Lower leg skin (tissue), 4 donors: ENCODE measurements around the gene VEZF1. TPM values are rescaled to one million over a fixed set of nuclear protein-coding genes. Genes with fewer than 3 reads are reported as not detected.
A peak's percentile ranks its signal among the peaks of the same experiment; 100 is the strongest.

Experiments used
- DNase-seq, 2 donors: peaks; one replicate each; pipeline ENCODE4 v3.0.0-alpha.2; 2019; ENCODE audit warnings: low spot score in 2 of 2
- H3K4me3 ChIP-seq: fragments of 200-600 bp; sonication (generic); 2 replicates; pipeline ENCODE4 v1.5.1; 2017; ENCODE audit warnings: mild to moderate bottlenecking, low read depth; ENCODE audit not compliant: poor library complexity, severe bottlenecking
- CTCF ChIP-seq, 3 donors: fragments of 450-650 bp; IDR thresholded peaks; one replicate each; pipeline ENCODE4 v1.5.1; 2016; ENCODE audit warnings: antibody characterized with exemption in 3 of 3, mild to moderate bottlenecking in 3 of 3, moderate library complexity in 2 of 3
- POLR2A ChIP-seq, 2 donors: fragments of 450-650 bp; IDR thresholded peaks; one replicate each; pipeline ENCODE4 v1.6.1; 2016 to 2017; ENCODE audit warnings: antibody characterized with exemption in 2 of 2, mild to moderate bottlenecking in 1 of 2, moderate library complexity in 1 of 2
- WGBS, 2 donors: methylation state at CpG; one replicate each; pipeline ENCODE4 v1.1.5; 2018; 5-methylcytosine and 5-hydroxymethylcytosine counted together
- intact Hi-C: fragments of 100-400 bp; cut with DNase I; formaldehyde crosslinking; loops from one replicate; pipeline ENCODE4 v1.15.0; 2023; ENCODE audit warnings: low total_unique reads
- total RNA-seq, 4 donors: library from RNA; depleted of rRNA; stranded (reverse); fragments of >200 nt; gene quantifications; one replicate each; pipeline ENCODE4 v1.1.0, GENCODE V29; 2016

Gene VEZF1
- total RNA-seq, 4 donors from 2014 or later: 30.3 to 56.1 (median 46.6) TPM

DNA sequence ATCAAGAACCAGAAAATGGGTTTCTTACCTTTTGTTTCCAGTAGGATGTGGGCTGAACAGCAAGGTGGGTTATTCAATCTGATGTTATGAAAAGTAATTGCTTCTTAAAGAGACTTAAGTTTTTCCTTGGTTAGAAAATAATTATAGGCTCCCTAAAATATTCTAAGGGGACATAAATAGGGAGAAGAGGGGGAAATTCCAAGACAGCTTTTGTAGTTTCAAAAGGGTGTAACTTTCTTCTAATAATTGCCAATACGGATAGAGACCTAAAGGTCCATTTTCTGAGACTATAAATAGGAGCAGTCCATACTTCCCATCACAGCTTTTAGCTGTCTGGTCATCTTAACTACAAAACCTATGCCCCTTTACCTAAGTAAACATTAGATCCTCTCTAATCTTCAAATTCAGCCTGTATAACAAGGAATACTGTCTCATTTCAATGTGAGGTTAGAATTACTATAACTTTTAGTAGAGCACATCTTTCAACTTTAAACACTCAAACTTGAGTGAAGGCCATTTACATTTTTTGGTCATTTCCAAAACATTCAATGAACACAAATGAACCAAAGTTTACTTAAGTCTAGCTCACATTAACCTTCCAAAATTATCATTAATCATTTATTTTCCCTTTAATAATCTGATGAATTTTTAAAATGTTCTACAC is 13.5 kb upstream of the VEZF1 start:
- WGBS, 2 donors: 40 to 47% methylated on average over 1 of the region's 1 CpG
- TF ChIP-seq POLR2A (IDR thresholded peaks at IDR 0.05): no peak
- no peak for TF ChIP-seq CTCF (IDR thresholded peaks at IDR 0.05)
- intact Hi-C loops: no loop called here

DNA sequence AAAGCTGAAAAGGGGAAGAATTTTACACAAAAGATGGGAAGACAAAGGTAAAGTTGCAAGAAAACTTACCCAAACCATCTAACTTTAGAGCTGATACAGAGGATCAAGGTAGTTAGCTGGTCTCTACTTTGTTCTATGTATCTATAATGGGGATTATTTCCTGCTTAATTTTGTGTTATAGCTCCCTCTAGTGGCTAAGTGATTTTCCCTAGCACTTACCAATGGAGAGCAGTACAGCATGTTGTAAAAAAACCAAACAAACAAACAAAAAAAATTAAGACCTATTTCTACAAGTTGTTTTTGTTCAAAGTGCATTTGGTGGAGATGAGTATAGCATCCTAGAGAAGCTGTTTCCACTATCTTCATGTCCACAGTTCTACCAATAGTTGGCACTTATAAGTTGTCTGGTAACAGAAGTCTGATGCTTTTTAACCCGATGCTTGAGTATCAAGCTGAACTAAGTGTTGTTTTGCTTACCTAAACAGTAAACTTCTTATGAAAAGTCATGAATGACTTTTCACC is 11.5 kb upstream of the VEZF1 start:
- DNase-seq: no peak
- WGBS, 2 donors: 67 to 72% methylated on average over 1 of the region's 1 CpG

More for the DNA sequence above, 13.5 kb upstream of the VEZF1 start:
- DNase-seq: no peak
- no peak overlapping the region for H3K4me3 ChIP-seq

GRCh38 chr17:57999010-57999495 is 11.0 kb upstream of the VEZF1 start:
- DNase-seq: no peak
- no peak overlapping the region for H3K4me3 ChIP-seq
- TF ChIP-seq CTCF (IDR thresholded peaks at IDR 0.05) (no peak), POLR2A (IDR thresholded peaks at IDR 0.05) (no peak)
- intact Hi-C loops: loop anchor here (5.0 kb wide), 1 partner anchor 137 kb away; no protein-coding TSS in a partner anchor

More for the DNA sequence above, 11.5 kb upstream of the VEZF1 start:
- no peak overlapping the region for H3K4me3 ChIP-seq
- TF ChIP-seq POLR2A (IDR thresholded peaks at IDR 0.05) (no peak), CTCF (IDR thresholded peaks at IDR 0.05) (peak in 1 of 3 donors; percentile 32)
- intact Hi-C loops: loop anchor here (5.0 kb wide), 1 partner anchor 137 kb away; no protein-coding TSS in a partner anchor

GRCh38 chr17:57997085-57997809 is 9.2 kb upstream of the VEZF1 start:
- no peak for DNase-seq
- WGBS, 2 donors: 78% methylated on average over 3 of the region's 3 CpGs
- intact Hi-C loops: loop anchor here (5.0 kb wide), 1 partner anchor 135 kb away; no protein-coding TSS in a partner anchor
- no peak overlapping the region for H3K4me3 ChIP-seq
- no peak for TF ChIP-seq POLR2A (IDR thresholded peaks at IDR 0.05)
- no peak for TF ChIP-seq CTCF (IDR thresholded peaks at IDR 0.05)

DNA sequence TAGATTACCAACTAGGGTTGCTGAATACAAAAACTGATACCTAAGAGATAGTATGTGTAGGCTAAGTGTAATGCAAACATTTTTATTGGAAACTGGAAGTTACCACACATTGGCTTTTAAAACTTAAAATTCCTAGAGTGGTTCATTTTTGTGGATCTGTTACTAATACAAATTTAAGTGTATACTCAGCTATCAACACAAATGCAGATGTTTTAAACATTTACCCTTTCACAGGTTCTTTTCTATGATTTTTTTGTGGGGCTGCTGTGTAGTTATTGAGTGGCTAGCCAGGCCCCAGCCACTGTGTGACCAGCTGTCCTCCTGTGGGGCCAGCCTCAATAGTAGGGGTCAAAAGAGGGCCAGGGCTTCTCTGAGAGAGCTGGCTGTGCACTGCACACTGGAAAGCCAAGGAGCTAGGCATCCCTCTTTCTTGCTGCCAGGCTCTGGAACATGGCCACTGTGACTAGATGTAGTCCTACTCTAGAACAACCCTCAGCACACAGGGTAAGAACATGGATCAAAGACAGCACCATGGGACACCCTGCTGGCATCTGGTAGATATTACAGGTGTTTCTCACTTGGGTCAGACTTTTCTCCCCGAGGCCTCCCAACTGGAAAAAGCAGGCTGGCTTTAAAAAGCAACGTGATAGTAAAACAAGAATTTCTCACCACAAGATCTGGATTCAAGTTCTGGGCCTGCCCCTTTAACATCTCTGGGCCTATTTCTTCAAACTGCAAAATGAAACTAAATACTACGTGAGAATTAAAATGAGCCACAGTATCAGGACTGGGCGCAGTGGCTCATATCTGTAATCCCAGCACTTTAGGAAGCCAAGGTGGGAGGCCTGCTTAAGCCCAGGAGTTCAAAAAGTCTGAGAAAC is 7.3 kb upstream of the VEZF1 start:
- no peak overlapping the region for H3K4me3 ChIP-seq
- no peak for TF ChIP-seq CTCF (IDR thresholded peaks at IDR 0.05)
- no peak for TF ChIP-seq POLR2A (IDR thresholded peaks at IDR 0.05)
- 28 to 31% methylated on average over 4 of the region's 4 CpGs for WGBS, 2 donors
- peak in 1 of 2 donors; percentile 62 for DNase-seq
- intact Hi-C loops: loop anchor here (5.0 kb wide), 1 partner anchor 133 kb away; no protein-coding TSS in a partner anchor
